ENCODE results near the gene CTNNA3. TPM values are rescaled to one million over a fixed set of nuclear protein-coding genes. Genes with fewer than 3 reads are reported as not detected.

The CTNNA3 gene
- total RNA-seq, 1 donor from 2014 or later: not detected

DNA sequence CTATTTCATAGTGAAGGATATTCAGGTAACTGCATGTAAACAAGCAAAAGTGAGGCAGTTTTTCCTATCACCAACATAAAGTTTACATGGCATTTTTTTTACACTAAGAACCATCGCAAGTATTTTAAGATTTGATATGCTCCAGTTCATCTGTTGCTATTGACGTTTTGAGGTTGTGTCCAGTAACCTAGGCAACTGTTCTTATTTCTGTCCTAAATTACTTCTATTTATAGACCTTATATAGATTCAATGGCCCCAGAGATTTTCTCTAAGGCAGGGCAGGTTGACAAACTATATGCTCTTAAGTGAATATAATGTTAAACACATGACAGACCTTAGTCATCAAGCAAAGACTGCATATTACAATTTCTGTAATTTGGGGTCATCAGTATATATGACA lies 1600.4 kb downstream of the CTNNA3 start:
- H3K4me1 Mint-ChIP-seq (ENCODE audit: low read depth): no peaks in the 10 kb centered on the region
- H3K27ac Mint-ChIP-seq: no peak overlapping the region
- H3K4me3 Mint-ChIP-seq: no peak overlapping the region
- DNase-seq (ENCODE audit: low spot score): no peak
- intact Hi-C loops (cut with micrococcal nuclease): no loop called here
- no peaks in the 10 kb centered on the region for H3K27me3 Mint-ChIP-seq (ENCODE audit: insufficient read depth)
- H3K9me3 Mint-ChIP-seq: no peaks in the 10 kb centered on the region
- H3K36me3 Mint-ChIP-seq (ENCODE audit: low read depth): no peaks in the 10 kb centered on the region

DNA sequence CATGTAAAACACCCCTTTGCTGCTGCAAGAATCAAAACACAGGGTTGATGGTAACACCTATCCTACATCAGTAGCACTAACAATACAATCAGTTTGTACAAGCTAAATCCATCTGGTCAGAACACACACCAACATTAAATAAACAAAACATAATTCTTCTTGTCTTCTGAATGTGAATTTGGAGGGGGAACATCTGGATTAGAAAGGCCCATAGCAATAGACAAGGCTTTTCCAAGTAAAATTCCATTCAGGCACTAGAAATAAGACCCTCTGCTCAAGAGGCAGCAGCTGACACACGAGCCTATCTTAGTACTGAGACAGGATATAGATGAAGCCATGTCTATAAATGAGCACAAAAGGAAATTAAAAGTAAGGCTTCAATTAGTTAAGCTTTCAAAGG lies 1610.1 kb downstream of the CTNNA3 start:
- Mint-ChIP-seq H3K4me3 (no peak overlapping the region), H3K36me3 (ENCODE audit: low read depth) (no peaks in the 10 kb centered on the region), H3K4me1 (ENCODE audit: low read depth) (no peaks in the 10 kb centered on the region), H3K27ac (no peak overlapping the region), H3K9me3 (no peaks in the 10 kb centered on the region), H3K27me3 (ENCODE audit: insufficient read depth) (no peaks in the 10 kb centered on the region)
- no peak for DNase-seq (ENCODE audit: low spot score)
- intact Hi-C loops (cut with micrococcal nuclease): no loop called here

DNA sequence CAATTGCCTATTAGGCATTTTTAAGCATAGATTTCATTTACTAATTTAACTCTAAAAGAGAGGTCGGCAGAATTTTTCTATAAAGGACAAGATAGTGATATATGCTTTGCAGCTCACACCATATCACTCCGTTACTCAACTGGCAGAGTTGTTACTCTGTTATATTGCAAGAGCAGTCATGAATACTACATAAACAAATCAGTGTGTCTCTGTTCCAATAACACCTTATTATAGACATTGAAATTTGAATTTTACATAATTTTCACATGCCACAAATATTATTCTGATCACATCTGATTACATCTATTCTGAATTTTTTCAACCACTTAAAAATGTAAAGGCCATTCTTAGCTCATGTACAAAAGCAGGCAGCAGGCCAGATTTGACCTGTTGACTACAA lies 1624.1 kb downstream of the CTNNA3 start:
- Mint-ChIP-seq H3K4me3 (no peak overlapping the region), H3K27me3 (ENCODE audit: insufficient read depth) (no peaks in the 10 kb centered on the region), H3K36me3 (ENCODE audit: low read depth) (no peaks in the 10 kb centered on the region), H3K4me1 (ENCODE audit: low read depth) (no peaks in the 10 kb centered on the region), H3K27ac (no peak overlapping the region), H3K9me3 (no peaks in the 10 kb centered on the region)
- intact Hi-C loops (cut with micrococcal nuclease): no loop called here
- DNase-seq (ENCODE audit: low spot score): no peak

DNA sequence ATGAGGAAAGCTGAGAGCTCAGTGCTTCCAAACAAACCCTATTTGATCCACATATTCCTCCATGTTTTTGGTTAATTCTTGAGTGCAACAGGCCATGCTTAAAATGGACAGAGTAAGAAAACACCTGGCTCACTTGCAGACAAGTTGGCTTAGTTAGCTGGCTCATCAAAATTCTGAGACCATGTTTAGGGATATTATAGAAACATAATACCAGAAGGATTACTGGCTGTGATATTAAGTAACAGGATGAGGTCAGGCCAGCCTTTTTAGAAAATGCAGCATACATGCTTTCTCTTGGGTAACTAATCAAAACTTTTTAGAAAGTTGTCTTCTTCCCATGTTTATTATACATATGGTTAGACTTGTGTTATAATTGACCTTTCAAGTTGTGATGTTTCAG lies 1637.4 kb downstream of the CTNNA3 start:
- Mint-ChIP-seq H3K4me1 (ENCODE audit: low read depth) (no peaks in the 10 kb centered on the region), H3K9me3 (no peaks in the 10 kb centered on the region), H3K4me3 (no peak overlapping the region), H3K36me3 (ENCODE audit: low read depth) (no peaks in the 10 kb centered on the region), H3K27ac (no peak overlapping the region), H3K27me3 (ENCODE audit: insufficient read depth) (no peaks in the 10 kb centered on the region)
- intact Hi-C loops (cut with micrococcal nuclease): no loop called here
- no peak for DNase-seq (ENCODE audit: low spot score)

DNA sequence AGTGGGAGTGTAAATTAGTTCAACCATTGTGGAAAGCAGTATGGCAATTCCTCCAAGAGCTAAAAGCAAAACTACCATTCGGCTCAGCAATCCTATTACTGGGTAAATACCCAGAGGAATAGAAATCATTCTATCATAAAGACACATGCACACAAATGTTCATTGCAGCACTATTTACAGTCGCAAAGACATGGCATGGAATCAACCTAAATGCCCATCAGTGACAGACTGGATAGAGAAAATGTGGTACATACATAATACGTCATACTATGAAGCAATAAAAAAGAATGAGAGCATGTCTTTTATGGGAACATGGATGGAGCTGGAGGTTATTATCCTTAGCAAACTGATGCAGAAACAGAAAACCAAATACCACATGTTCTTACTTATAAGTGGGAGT lies 1646.7 kb downstream of the CTNNA3 start:
- Mint-ChIP-seq H3K9me3 (peaks cover 24% of the 10 kb centered on the region), H3K4me1 (ENCODE audit: low read depth) (no peaks in the 10 kb centered on the region), H3K4me3 (no peak overlapping the region), H3K27me3 (ENCODE audit: insufficient read depth) (no peaks in the 10 kb centered on the region), H3K27ac (no peak overlapping the region), H3K36me3 (ENCODE audit: low read depth) (no peaks in the 10 kb centered on the region)
- intact Hi-C loops (cut with micrococcal nuclease): no loop called here
- DNase-seq (ENCODE audit: low spot score): no peak

DNA sequence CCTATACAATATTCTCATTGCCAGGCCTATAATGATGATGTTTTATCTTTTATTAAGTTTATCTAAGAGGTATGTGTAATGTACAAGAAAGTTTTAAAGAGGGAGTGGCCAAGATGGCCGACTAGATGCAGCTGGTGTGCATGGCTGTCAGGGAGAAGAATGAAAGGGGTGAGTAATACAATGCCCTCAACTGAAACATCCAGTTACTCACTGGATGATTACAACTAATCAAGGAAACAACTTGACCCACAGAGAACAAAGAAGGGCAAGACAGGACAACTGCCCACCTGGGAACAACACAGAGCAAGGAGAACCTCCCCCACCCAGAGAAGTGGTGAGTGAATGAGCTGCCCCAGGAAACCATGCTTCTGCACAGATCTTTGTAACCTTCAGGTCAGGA lies 1650.1 kb downstream of the CTNNA3 start:
- no peaks in the 10 kb centered on the region for H3K4me1 Mint-ChIP-seq (ENCODE audit: low read depth)
- no peaks in the 10 kb centered on the region for H3K27me3 Mint-ChIP-seq (ENCODE audit: insufficient read depth)
- no peak for DNase-seq (ENCODE audit: low spot score)
- no peak overlapping the region for H3K4me3 Mint-ChIP-seq
- H3K9me3 Mint-ChIP-seq: peaks cover 28% of the 10 kb centered on the region
- H3K27ac Mint-ChIP-seq: no peak overlapping the region
- no peaks in the 10 kb centered on the region for H3K36me3 Mint-ChIP-seq (ENCODE audit: low read depth)
- intact Hi-C loops (cut with micrococcal nuclease): no loop called here

DNA sequence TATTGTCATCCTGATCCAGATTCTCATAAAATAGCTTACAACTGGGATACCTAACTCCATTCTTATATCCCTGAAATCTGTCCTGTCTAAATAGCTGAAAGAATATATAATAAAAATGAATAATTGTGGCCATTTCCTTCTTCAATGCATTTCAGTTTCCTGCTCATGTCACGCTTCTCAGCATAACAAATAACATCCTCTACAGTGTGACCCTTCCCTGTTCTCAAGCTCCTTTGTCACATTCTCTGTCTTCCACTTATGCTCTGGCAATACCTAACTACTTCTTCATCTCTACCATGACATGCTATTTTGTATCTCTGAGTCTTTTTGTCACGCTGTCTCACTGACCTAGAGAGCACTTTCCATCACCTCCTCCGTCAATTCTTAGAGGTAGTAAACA lies 1654.2 kb downstream of the CTNNA3 start:
- no peaks in the 10 kb centered on the region for H3K27me3 Mint-ChIP-seq (ENCODE audit: insufficient read depth)
- peaks cover 17% of the 10 kb centered on the region for H3K9me3 Mint-ChIP-seq
- intact Hi-C loops (cut with micrococcal nuclease): no loop called here
- H3K36me3 Mint-ChIP-seq (ENCODE audit: low read depth): no peaks in the 10 kb centered on the region
- H3K27ac Mint-ChIP-seq: no peak overlapping the region
- DNase-seq (ENCODE audit: low spot score): no peak
- no peaks in the 10 kb centered on the region for H3K4me1 Mint-ChIP-seq (ENCODE audit: low read depth)
- H3K4me3 Mint-ChIP-seq: no peak overlapping the region

DNA sequence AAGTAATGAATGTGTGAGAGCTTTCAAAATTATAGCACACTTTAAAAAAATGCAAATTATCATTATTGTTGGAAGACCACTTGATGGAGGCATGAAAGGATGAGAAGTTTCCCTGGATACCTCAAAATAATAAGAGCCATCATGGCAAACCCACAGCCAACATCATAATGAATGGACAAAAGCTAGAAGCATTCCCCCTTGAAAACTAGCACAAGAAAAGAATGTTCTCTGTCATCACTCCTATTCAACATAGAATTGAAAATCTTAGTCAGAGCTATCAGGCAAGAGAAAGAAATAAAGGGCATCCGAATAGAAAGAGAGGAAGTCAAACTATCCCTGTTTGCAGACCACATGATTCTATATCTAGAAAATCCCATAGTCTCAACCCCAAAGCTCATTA lies 1657.4 kb downstream of the CTNNA3 start:
- Mint-ChIP-seq H3K36me3 (ENCODE audit: low read depth) (no peaks in the 10 kb centered on the region), H3K4me3 (no peak overlapping the region), H3K4me1 (ENCODE audit: low read depth) (no peaks in the 10 kb centered on the region), H3K27ac (no peak overlapping the region), H3K27me3 (ENCODE audit: insufficient read depth) (no peaks in the 10 kb centered on the region), H3K9me3 (peaks cover 4% of the 10 kb centered on the region)
- intact Hi-C loops (cut with micrococcal nuclease): no loop called here
- DNase-seq (ENCODE audit: low spot score): no peak

DNA sequence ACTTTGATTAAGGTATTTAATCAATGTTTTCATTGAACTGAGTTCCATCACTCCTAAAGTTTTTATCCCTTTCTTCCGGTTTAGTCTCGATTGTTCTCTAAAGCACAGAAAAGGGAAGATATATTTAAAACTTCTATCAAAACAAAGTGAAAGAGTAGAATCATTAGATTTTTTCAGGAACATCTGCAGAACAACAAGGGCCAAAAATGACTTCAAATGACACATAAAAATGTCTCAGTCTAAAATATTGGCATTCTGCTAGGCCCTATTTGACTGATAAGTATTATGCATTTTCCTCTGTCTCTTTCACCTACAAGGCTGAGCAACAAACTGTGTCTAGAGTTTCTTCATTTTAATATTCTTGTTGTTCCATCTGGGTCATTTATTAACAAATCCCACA lies 1669.7 kb downstream of the CTNNA3 start:
- Mint-ChIP-seq H3K9me3 (no peaks in the 10 kb centered on the region), H3K4me1 (ENCODE audit: low read depth) (no peaks in the 10 kb centered on the region), H3K4me3 (no peak overlapping the region), H3K36me3 (ENCODE audit: low read depth) (no peaks in the 10 kb centered on the region), H3K27ac (no peak overlapping the region), H3K27me3 (ENCODE audit: insufficient read depth) (no peaks in the 10 kb centered on the region)
- intact Hi-C loops (cut with micrococcal nuclease): no loop called here
- DNase-seq (ENCODE audit: low spot score): no peak

DNA sequence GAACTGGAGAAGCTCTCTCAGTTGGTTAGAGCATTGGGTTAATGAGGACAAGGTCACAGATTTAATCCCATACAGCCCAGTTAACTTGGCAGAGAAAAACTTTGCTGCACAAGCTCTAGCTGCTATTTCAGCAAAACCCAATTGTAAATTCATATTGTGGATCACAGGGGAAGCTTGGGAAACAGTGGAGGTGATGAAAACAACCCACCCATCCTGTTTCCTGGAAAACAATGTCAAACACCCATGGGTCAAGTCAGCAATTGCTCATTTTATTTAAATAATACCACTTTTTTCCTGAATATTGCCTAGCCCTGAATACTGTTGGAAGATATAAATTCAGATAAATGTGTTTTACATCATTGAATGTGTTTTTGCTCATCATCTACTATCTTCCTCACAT lies 1670.8 kb downstream of the CTNNA3 start:
- Mint-ChIP-seq H3K4me1 (ENCODE audit: low read depth) (no peaks in the 10 kb centered on the region), H3K27me3 (ENCODE audit: insufficient read depth) (no peaks in the 10 kb centered on the region), H3K36me3 (ENCODE audit: low read depth) (no peaks in the 10 kb centered on the region), H3K9me3 (no peaks in the 10 kb centered on the region), H3K27ac (no peak overlapping the region), H3K4me3 (no peak overlapping the region)
- DNase-seq (ENCODE audit: low spot score): no peak
- intact Hi-C loops (cut with micrococcal nuclease): no loop called here

DNA sequence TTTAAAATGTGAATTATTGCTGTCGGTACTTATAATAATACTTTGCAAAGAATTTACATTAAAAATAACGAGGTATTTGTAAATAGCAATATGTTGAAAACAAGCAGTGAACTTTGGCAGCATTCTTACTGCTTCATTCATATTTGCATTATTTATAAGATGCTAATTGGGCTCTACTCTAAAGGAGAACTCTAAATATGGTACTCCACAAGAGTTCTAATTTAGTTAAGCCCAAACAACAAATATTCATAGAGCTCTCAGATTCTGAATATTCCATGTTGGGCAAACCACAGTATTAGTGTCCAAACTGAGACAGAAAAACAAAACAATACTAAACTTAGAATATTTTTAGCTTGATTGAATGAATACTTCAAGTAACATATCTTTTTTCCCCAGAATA lies 1674.6 kb downstream of the CTNNA3 start:
- Mint-ChIP-seq H3K9me3 (no peaks in the 10 kb centered on the region), H3K4me3 (no peak overlapping the region), H3K27me3 (ENCODE audit: insufficient read depth) (no peaks in the 10 kb centered on the region), H3K27ac (no peak overlapping the region), H3K4me1 (ENCODE audit: low read depth) (no peaks in the 10 kb centered on the region), H3K36me3 (ENCODE audit: low read depth) (no peaks in the 10 kb centered on the region)
- DNase-seq (ENCODE audit: low spot score): no peak
- intact Hi-C loops (cut with micrococcal nuclease): no loop called here

DNA sequence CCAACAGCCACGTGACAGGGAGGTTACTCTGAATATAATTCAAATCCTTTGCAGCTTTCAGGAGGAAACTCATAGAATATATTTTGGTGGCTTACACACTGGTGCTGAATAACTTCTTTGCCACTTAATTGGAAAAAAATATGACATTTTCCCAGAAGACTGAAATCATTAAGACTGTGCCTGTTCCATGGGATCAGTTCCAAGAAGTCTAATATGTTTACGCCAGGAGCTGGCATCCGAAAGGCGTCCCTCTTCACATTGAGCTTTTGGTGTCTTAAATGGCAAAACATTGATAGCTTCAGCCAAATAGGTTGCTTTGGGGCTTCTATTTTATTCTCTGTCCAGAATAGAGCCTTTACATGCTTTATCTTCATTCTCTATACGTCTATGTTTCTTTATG lies 1687.8 kb downstream of the CTNNA3 start:
- DNase-seq (ENCODE audit: low spot score): no peak
- no peaks in the 10 kb centered on the region for H3K36me3 Mint-ChIP-seq (ENCODE audit: low read depth)
- no peaks in the 10 kb centered on the region for H3K4me1 Mint-ChIP-seq (ENCODE audit: low read depth)
- intact Hi-C loops (cut with micrococcal nuclease): no loop called here
- H3K9me3 Mint-ChIP-seq: no peaks in the 10 kb centered on the region
- H3K27me3 Mint-ChIP-seq (ENCODE audit: insufficient read depth): no peaks in the 10 kb centered on the region
- no peak overlapping the region for H3K27ac Mint-ChIP-seq
- no peak overlapping the region for H3K4me3 Mint-ChIP-seq

DNA sequence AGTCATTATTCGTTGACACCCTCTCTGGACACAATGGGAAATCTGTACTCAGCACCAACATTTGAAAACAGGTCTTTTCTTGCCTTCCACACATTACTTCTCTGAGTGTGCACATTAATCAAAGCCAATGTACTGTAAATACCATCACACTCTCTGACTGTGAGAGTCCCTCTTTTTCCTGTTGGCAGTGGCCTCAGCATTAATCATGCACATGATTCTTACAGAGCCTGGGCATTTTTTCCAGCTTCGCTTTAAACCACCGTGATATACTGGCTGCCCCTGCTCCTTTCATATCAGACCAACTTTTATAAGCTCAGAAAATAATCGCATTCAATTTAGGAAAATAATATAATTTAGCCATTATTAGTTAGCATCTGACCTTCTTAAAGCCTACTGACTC lies 1689.6 kb downstream of the CTNNA3 start:
- no peak for DNase-seq (ENCODE audit: low spot score)
- intact Hi-C loops (cut with micrococcal nuclease): no loop called here
- Mint-ChIP-seq H3K36me3 (ENCODE audit: low read depth) (no peaks in the 10 kb centered on the region), H3K4me3 (no peak overlapping the region), H3K4me1 (ENCODE audit: low read depth) (no peaks in the 10 kb centered on the region), H3K27me3 (ENCODE audit: insufficient read depth) (no peaks in the 10 kb centered on the region), H3K27ac (no peak overlapping the region), H3K9me3 (no peaks in the 10 kb centered on the region)

DNA sequence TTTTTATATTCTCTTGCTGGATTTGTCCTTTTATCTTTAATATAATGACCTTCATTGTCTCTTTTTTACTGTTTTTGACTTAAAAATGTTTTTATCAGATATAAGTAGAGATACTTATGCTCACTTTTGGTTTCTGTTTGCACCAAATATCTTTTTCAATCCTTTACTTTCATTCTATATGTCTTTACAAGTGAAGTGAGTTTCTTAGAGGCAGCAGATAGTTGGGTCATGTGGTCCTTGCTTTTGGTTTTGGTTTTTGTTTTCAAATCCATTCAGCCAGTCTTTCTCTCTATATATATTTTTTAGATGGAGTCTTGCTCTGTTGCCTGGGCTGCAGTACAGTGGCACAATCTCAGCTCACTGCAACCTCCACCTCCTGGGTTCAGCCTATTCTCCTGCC lies 1702.5 kb downstream of the CTNNA3 start:
- Mint-ChIP-seq H3K27me3 (ENCODE audit: insufficient read depth) (no peaks in the 10 kb centered on the region), H3K27ac (no peak overlapping the region), H3K36me3 (ENCODE audit: low read depth) (no peaks in the 10 kb centered on the region), H3K9me3 (peaks cover 17% of the 10 kb centered on the region), H3K4me1 (ENCODE audit: low read depth) (no peaks in the 10 kb centered on the region), H3K4me3 (no peak overlapping the region)
- no peak for DNase-seq (ENCODE audit: low spot score)
- intact Hi-C loops (cut with micrococcal nuclease): no loop called here

Data from activated T-helper 1 cell treated with anti-CD3 and anti-CD28 coated beads, Interleukin-12 subunit alpha, Interleukin-12 subunit beta, Interleukin-2, Interleukin-4 antibody, amounts not matched to agents 30 ng/mL and 10 ng/mL and 1 ng/mL, durations not matched to agents 14 hours and 24 hours and 36 hours (primary cell).